ENCODE data around the gene NR1H4. TPM values are rescaled to one million over a fixed set of nuclear protein-coding genes. Genes with fewer than 3 reads are reported as not detected.
"Not testable (repeated sequence)": the region's sequence is repeated elsewhere in the genome, so short reads cannot be mapped to it uniquely, and the experiment has no call there.

The NR1H4 gene
- total RNA-seq, 1 donor from 2014 or later: 0.13 TPM

GRCh38 chr12:100499416-100499815, 25.8 kb downstream of the NR1H4 start:
- DNase-seq (ENCODE audit: low read depth): no peak
- no peak overlapping the region for H3K4me3 ChIP-seq (ENCODE audit: low read depth, low read length)
- no peak for TF ChIP-seq CTCF (IDR thresholded peaks at IDR 0.05; ENCODE audit: insufficient read depth, low read length, poor library complexity, severe bottlenecking)
- H3K36me3 ChIP-seq (ENCODE audit: control insufficient read depth, insufficient read depth, low read length): no peaks in the 10 kb centered on the region
- H3K27me3 ChIP-seq (ENCODE audit: control insufficient read depth, insufficient read depth, low read length): no peaks in the 10 kb centered on the region

GRCh38 chr12:100502718-100503117, 29.1 kb downstream of the NR1H4 start:
- not testable (repeated sequence) for DNase-seq (ENCODE audit: low read depth); H3K36me3 ChIP-seq (ENCODE audit: control insufficient read depth, insufficient read depth, low read length); H3K27me3 ChIP-seq (ENCODE audit: control insufficient read depth, insufficient read depth, low read length); H3K4me3 ChIP-seq (ENCODE audit: low read depth, low read length)

GRCh38 chr12:100503228-100503628, 29.6 kb downstream of the NR1H4 start:
- Histone ChIP-seq H3K4me3 (ENCODE audit: low read depth, low read length) (peak overlapping the region; percentile 31), H3K27me3 (ENCODE audit: control insufficient read depth, insufficient read depth, low read length) (no peaks in the 10 kb centered on the region), H3K36me3 (ENCODE audit: control insufficient read depth, insufficient read depth, low read length) (no peaks in the 10 kb centered on the region)
- no peak for DNase-seq (ENCODE audit: low read depth)
- TF ChIP-seq CTCF (IDR thresholded peaks at IDR 0.05; ENCODE audit: insufficient read depth, low read length, poor library complexity, severe bottlenecking): no peak

- no peaks in the 10 kb centered on the region for H3K36me3 ChIP-seq (ENCODE audit: control insufficient read depth, insufficient read depth, low read length)
- H3K4me3 ChIP-seq (ENCODE audit: low read depth, low read length): no peak overlapping the region
- H3K27me3 ChIP-seq (ENCODE audit: control insufficient read depth, insufficient read depth, low read length): no peaks in the 10 kb centered on the region
- no peak for TF ChIP-seq CTCF (IDR thresholded peaks at IDR 0.05; ENCODE audit: insufficient read depth, low read length, poor library complexity, severe bottlenecking)
- DNase-seq (ENCODE audit: low read depth): no peak
These were observed 31.1 kb downstream of the NR1H4 start for GRCh38 chr12:100504804-100505203.

- H3K36me3 ChIP-seq (ENCODE audit: control insufficient read depth, insufficient read depth, low read length): no peaks in the 10 kb centered on the region
These were observed 35.1 kb downstream of the NR1H4 start for GRCh38 chr12:100508751-100509150.

GRCh38 chr12:100512692-100513091, 39.0 kb downstream of the NR1H4 start:
- no peak for DNase-seq (ENCODE audit: low read depth)
- Histone ChIP-seq H3K4me3 (ENCODE audit: low read depth, low read length) (no peak overlapping the region), H3K27me3 (ENCODE audit: control insufficient read depth, insufficient read depth, low read length) (no peaks in the 10 kb centered on the region), H3K36me3 (ENCODE audit: control insufficient read depth, insufficient read depth, low read length) (no peaks in the 10 kb centered on the region)
- TF ChIP-seq CTCF (IDR thresholded peaks at IDR 0.05; ENCODE audit: insufficient read depth, low read length, poor library complexity, severe bottlenecking): no peak

More at GRCh38 chr12:100508751-100509150, 35.1 kb downstream of the NR1H4 start:
- H3K4me3 ChIP-seq (ENCODE audit: low read depth, low read length): no peak overlapping the region
- H3K27me3 ChIP-seq (ENCODE audit: control insufficient read depth, insufficient read depth, low read length): no peaks in the 10 kb centered on the region
- TF ChIP-seq CTCF (IDR thresholded peaks at IDR 0.05; ENCODE audit: insufficient read depth, low read length, poor library complexity, severe bottlenecking): no peak
- no peak for DNase-seq (ENCODE audit: low read depth)
